HepG2 (cell line): Measurements from ENCODE around the gene TMEM260. TPM values are rescaled to one million over a fixed set of nuclear protein-coding genes. Genes with fewer than 3 reads are reported as not detected.

Experiments
- ATAC-seq: fragments of 200-7000 bp; cut with Tn5 transposase; 3 replicates; pipeline ENCODE4 v1.9.1; 2020; ENCODE audit warnings: mild to moderate bottlenecking, moderate library complexity
- BruUV-seq: library from RNA; stranded (reverse); fragments of 400-500 nt; replicated peaks from 2 replicates; lab custom pipeline; 2021; lab: Mats Ljungman, UMichigan
- CTCF ChIA-PET: fragments of 300-600 bp; formaldehyde crosslinking; extraction: SDS; loops from one replicate; lab custom pipeline; 2021; ENCODE audit warnings: low total read pairs, inconsistent platforms, low intra/inter-chr PET ratio; lab: Yijun Ruan, JAX
- POLR2A ChIA-PET: fragments of 350-600 bp; sonication (Branson Sonifier 250); formaldehyde crosslinking; loops from one replicate; lab custom pipeline; 2020; ENCODE audit warnings: antibody characterized with exemption, inconsistent platforms; lab: Yijun Ruan, JAX
- DNase-seq: peaks from one replicate; pipeline ENCODE4 v3.0.0-alpha.2; 2015; ENCODE audit warnings: low spot score
- FAIRE-seq: peaks from 3 replicates; lab custom pipeline; 2011; peaks lifted over from hg19 to GRCh38; lab: Jason Lieb, UNC
- H2AFZ ChIP-seq: one replicate; pipeline ENCODE4 v1.6.1; 2011; ENCODE audit warnings: low read length, inconsistent platforms
- H3K27ac ChIP-seq: fragments of 300-600 bp; 3 replicates; pipeline ENCODE4 v1.8.0; 2011; ENCODE audit warnings: mixed run types, mild to moderate bottlenecking, mixed read lengths, low read length, inconsistent platforms; ENCODE audit not compliant: insufficient read depth; ENCODE audit errors: extremely low read length
- H3K27me3 ChIP-seq, 2 experiments: fragments of 200-600 bp in 1 of 2; 2 replicates in 1 of 2; 3 replicates in 1 of 2; pipeline versions ENCODE4 v1.6.0 to v1.8.0; 2011; ENCODE audit warnings: low read length in 2 of 2, mild to moderate bottlenecking in 2 of 2, moderate library complexity in 2 of 2, inconsistent platforms in 1 of 2; ENCODE audit not compliant: insufficient read depth in 2 of 2, control insufficient read depth in 1 of 2
- H3K36me3 ChIP-seq, 2 experiments: fragments of 200-600 bp in 1 of 2; replicated peaks in 1 of 2; 2 replicates in 1 of 2; 3 replicates in 1 of 2; pipeline versions ENCODE4 v1.5.1 to v1.8.0; 2011; ENCODE audit warnings: low read length in 2 of 2, inconsistent platforms in 1 of 2; ENCODE audit not compliant: insufficient read depth in 2 of 2, control insufficient read depth in 1 of 2
- H3K4me1 ChIP-seq: 2 replicates; pipeline ENCODE4 v1.5.1; 2012; ENCODE audit warnings: low read length, inconsistent platforms; ENCODE audit not compliant: insufficient read depth
- H3K4me2 ChIP-seq: 2 replicates; pipeline ENCODE4 v1.6.0; 2011; ENCODE audit warnings: low read depth, low read length, inconsistent platforms
- H3K4me3 ChIP-seq, 3 experiments: fragments of 200-600 bp in 1 of 3; sonication (generic), shearing (Covaris generic) in 1 of 3; replicated peaks in 1 of 3; 2 replicates each; pipeline ENCODE4 v1.5.1; 2011 to 2016; ENCODE audit warnings: low read length in 3 of 3, inconsistent platforms in 2 of 3, low read depth in 2 of 3, mild to moderate bottlenecking in 2 of 3, control low read depth in 1 of 3, mixed read lengths in 1 of 3; ENCODE audit not compliant: insufficient read depth in 1 of 3
- H3K79me2 ChIP-seq: one replicate; pipeline ENCODE4 v1.6.1; 2011; ENCODE audit warnings: low read length, inconsistent platforms; ENCODE audit not compliant: insufficient read depth
- H3K9ac ChIP-seq: 2 replicates; pipeline ENCODE4 v1.6.0; 2011; ENCODE audit warnings: mild to moderate bottlenecking, low read depth, low read length, inconsistent platforms; ENCODE audit not compliant: insufficient read depth
- H3K9me3 ChIP-seq: 2 replicates; pipeline ENCODE4 v1.5.1; 2012; ENCODE audit warnings: mild to moderate bottlenecking, low read length
- H4K20me1 ChIP-seq: 2 replicates; pipeline ENCODE4 v1.6.0; 2011; ENCODE audit warnings: inconsistent platforms, mild to moderate bottlenecking, low read length, moderate library complexity; ENCODE audit not compliant: insufficient read depth
- CREB1 ChIP-seq, 2 experiments: fragments of 450-650 bp in 1 of 2; IDR thresholded peaks; 2 replicates each; pipeline ENCODE4 v1.6.1; 2016 to 2017; ENCODE audit warnings: control low read depth in 1 of 2, mild to moderate bottlenecking in 1 of 2, missing compliant biosample characterization in 1 of 2, missing genetic modification characterization in 1 of 2
- HIVEP1 ChIP-seq: sonication (generic); formaldehyde crosslinking; IDR thresholded peaks from 2 replicates; pipeline ENCODE4 v1.4.0; 2020; ENCODE audit warnings: mild to moderate bottlenecking, missing genetic modification reagents
- NR3C1 ChIP-seq: sonication (generic); formaldehyde crosslinking; IDR thresholded peaks from 2 replicates; pipeline ENCODE4 v1.4.0; 2020; ENCODE audit warnings: missing genetic modification reagents
- ZKSCAN1 ChIP-seq: fragments of 150-350 bp; IDR thresholded peaks from 2 replicates; pipeline ENCODE4 v1.6.1; 2014; ENCODE audit warnings: low read length
- ZNF574 ChIP-seq: sonication (generic); formaldehyde crosslinking; IDR thresholded peaks from 2 replicates; pipeline ENCODE4 v1.4.0; 2020; ENCODE audit warnings: missing genetic modification reagents
- ZNF790 ChIP-seq: sonication (generic); formaldehyde crosslinking; IDR thresholded peaks from 2 replicates; pipeline ENCODE4 v1.8.0; 2022; ENCODE audit warnings: missing genetic modification reagents, mild to moderate bottlenecking, borderline replicate concordance
- ZNF839 ChIP-seq: sonication (generic); formaldehyde crosslinking; IDR thresholded peaks from 2 replicates; pipeline ENCODE4 v1.4.0; 2020; ENCODE audit warnings: missing genetic modification reagents, mild to moderate bottlenecking, borderline replicate concordance
- WGBS: methylation state at CpG from one replicate; pipeline ENCODE4 v1.1.6; 2017; ENCODE audit warnings: low lambda C conversion rate; 5-methylcytosine and 5-hydroxymethylcytosine counted together
- in situ Hi-C: cut with HindIII; loops from 2 replicates; pipeline ENCODE4 v1.10.0; 2017; ENCODE audit warnings: low pct_unique_long_range_greater_than_20kb; ENCODE audit not compliant: extremely low pct_ligation_motif_present
- intact Hi-C: fragments of 100-400 bp; cut with micrococcal nuclease; formaldehyde crosslinking; loops from one replicate; pipeline ENCODE4 v1.10.0; 2022; ENCODE audit not compliant: unreplicated experiment
- polyA plus RNA-seq, 8 experiments: library from polyadenylated mRNA; depleted of rRNA in 3 of 8; stranded (reverse) in 7 of 8; unstranded in 1 of 8; fragments of >200 nt; fragmentation: Illumina TruSeq in 4 of 8; extraction: Trizol in 4 of 8; gene quantifications; 2 replicates each; pipeline versions ENCODE4 v1.2.1 to v1.2.3, GENCODE V29; 2011 to 2016; ENCODE audit warnings: low read depth in 4 of 8, missing spikeins in 1 of 8, mixed read lengths in 1 of 8; ENCODE audit not compliant: insufficient read depth in 1 of 8
- total RNA-seq, 5 experiments: library from RNA; depleted of rRNA; stranded (reverse); fragments of >200 nt; fragmentation: Illumina TruSeq; extraction: Trizol; gene quantifications; 2 replicates each; pipeline ENCODE4 v1.2.3, GENCODE V29; 2016; ENCODE audit warnings: low read depth in 1 of 5

Gene TMEM260
- total and polyA plus RNA-seq, 2 of the 13 experiments (the other 11 are each of a cell fraction or from before 2014, with no cell fraction given), result 7.7 to 9.3 TPM

GRCh38 chr14:56549721-56550120 lies 29.9 kb upstream of the TMEM260 start:
- DNase-seq, result no peak
- Histone ChIP-seq H3K27ac (no peak overlapping the region), H2AFZ (no peak overlapping the region), H3K9me3 (no peaks in the 10 kb centered on the region), H3K9ac (no peak overlapping the region), H3K4me3 (no peak overlapping the region), H4K20me1 (no peaks in the 10 kb centered on the region), H3K27me3 (peaks cover 0 to 11% of the 10 kb centered on the region in 2 experiments; a peak in 2 of 5 replicates), H3K4me1 (peaks cover 3% of the 10 kb centered on the region; the same call in 1 of the 2 replicates), H3K79me2 (no peaks in the 10 kb centered on the region), H3K36me3 (no peaks in the 10 kb centered on the region), H3K4me2 (no peak overlapping the region)
- no TSS peak for BruUV-seq
- CTCF ChIA-PET, result no interaction called here
- no peak for FAIRE-seq
- no peak for ATAC-seq
- POLR2A ChIA-PET, result no interaction called here
- intact Hi-C loops, result loop anchor here (10.0 kb wide), 1 partner anchor 635 kb away; no protein-coding TSS in a partner anchor
- 0% methylated on average over 2 of the region's 2 CpGs for WGBS
- in situ Hi-C loops, result loop anchor here (10.0 kb wide), 1 partner anchor 515 kb away; no protein-coding TSS in a partner anchor
- TF ChIP-seq NR3C1 (CRISPR knock-in tag) (no peak), CREB1 (IDR thresholded peaks at IDR 0.05) (no peak), CREB1 (CRISPR knock-in tag; IDR thresholded peaks at IDR 0.05) (no peak)

- Histone ChIP-seq H3K79me2 (no peaks in the 10 kb centered on the region), H3K4me2 (no peak overlapping the region), H2AFZ (no peak overlapping the region), H3K36me3 (no peaks in the 10 kb centered on the region), H3K27me3 (no peaks in the 10 kb centered on the region; a peak in 1 of 5 replicates), H3K9ac (no peak overlapping the region), H3K9me3 (no peaks in the 10 kb centered on the region), H3K4me1 (peaks cover 19% of the 10 kb centered on the region), H3K27ac (no peak overlapping the region), H3K4me3 (no peak overlapping the region), H4K20me1 (no peaks in the 10 kb centered on the region)
- BruUV-seq, result no TSS peak
- POLR2A ChIA-PET, result no interaction called here
- CTCF ChIA-PET, result no interaction called here
- WGBS, result 12% methylated on average over 2 of the region's 4 CpGs
- TF ChIP-seq HIVEP1 (CRISPR knock-in tag) (no peak), ZNF574 (no peak), ZNF790 (CRISPR knock-in tag) (no peak), ZNF839 (no peak), ZKSCAN1 (no peak)
- DNase-seq (no peak), FAIRE-seq (no peak), ATAC-seq (no peak)
- in situ Hi-C loops (loop anchor here (10.0 kb wide), 1 partner anchor 512 kb away; no protein-coding TSS in a partner anchor), intact Hi-C loops (loop anchor here (10.0 kb wide), 1 partner anchor 632 kb away; no protein-coding TSS in a partner anchor)
Observed at GRCh38 chr14:56552615-56553014, 27.0 kb upstream of the TMEM260 start.
